HCEC 1CT (cell line): Measurements from ENCODE around the gene NEK7.
"Not testable (repeated sequence)": the region's sequence is repeated elsewhere in the genome, so short reads cannot be mapped to it uniquely, and the experiment has no call there.

Source experiments
- DNase-seq: peaks from one replicate; pipeline ENCODE4 v3.0.0-alpha.2; 2017

NEK7 gene

DNA sequence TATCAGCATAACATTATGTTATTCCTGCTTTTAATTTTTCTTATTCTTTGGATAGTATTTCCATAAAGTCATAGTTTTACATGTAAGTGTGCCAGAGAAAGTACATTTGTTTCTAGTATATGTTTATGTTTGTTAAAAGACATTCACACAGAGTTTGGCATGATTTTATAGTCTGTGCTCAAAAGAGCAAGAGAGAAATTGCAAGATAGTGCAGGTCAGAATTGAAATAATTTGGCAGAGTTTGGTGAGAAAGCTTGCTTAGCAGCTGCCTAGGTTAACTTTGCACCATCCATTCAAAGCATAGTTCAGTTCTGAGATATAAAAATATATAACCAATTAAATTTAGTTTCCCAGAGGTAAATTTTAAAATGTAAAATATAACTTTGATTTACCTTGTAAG, 17.0 kb downstream of the NEK7 start:
- no peak for DNase-seq

DNA sequence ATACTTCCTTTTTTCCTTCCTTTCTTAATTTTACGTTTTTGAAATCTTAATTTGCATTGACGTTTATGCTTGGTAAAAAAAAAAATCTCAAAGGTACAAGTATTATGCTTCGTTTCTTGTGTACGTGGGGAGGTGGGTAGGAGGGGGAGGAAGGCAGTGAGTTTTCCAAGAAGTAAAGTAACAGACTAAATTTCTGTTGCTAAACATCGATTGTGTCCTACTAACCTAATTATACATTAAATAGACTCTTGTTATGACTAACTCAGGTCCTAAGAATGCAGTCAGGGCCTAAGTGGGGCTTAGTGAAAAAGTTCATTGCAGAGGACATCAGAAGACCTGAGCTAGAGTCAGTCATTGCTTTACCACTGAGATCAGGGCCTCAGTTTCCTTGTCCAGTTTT, 17.5 kb downstream of the NEK7 start:
- peak; percentile 14 for DNase-seq

GRCh38 chr1:198175423-198176170, 18.8 kb downstream of the NEK7 start:
- DNase-seq: peak; percentile 68

DNA sequence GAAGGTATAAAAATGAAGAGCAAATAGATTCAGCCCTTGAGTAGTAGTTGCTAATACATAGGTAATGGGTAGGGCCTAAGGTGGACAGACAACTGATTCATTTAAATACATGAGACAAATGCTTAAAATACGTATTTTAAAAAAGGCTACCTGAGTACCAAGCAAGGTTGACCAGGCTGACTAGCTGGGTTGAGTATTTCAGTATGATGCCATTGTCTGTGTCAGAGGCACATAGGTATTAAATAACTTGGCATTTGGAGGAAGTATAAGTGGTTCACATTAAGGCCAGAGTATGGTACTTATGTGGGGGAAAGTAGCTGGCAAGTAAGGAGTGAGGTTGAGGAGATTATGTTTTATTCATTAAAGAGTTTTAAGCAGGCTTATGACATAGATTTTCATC, 19.4 kb downstream of the NEK7 start:
- DNase-seq: no peak

DNA sequence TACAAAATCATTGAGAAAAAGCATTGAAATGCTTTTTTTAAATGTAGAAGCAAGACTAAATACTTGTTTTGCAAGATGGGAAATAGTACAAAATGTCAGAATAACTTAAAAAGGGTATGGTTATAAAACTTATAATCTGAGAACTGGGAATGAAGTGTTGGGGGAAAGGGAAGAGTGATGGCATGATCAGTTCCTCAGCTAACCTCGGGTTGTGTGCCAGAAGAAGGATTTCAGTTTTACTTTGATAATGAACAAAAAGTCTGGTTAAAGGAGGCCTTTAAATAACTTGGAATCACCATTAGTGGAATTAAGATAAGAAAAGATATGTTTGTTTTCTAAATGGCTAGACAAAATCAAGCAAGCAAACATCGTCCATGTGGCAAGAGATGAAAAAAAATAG, 20.7 kb downstream of the NEK7 start:
- DNase-seq: no peak

DNA sequence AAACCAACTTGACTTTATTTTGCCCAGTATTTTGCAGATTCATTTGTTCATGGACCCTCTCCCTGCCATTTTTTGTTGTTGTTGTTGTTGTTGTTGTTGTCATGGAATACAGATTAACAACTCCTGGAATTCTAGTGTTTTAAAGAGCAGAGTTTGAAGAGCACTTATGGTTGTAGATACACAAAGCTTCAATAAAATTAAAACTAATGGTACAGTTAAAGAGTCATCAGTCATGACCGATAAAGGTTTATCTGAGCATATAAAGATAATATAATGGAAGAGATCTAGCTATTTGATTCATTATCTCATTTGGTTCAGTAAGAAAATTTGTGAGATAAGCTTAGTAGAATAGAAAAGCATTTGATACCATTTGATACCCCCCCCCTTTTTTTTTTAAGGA, 21.8 kb downstream of the NEK7 start:
- DNase-seq: no peak

GRCh38 chr1:198179556-198179981, 22.8 kb downstream of the NEK7 start:
- peak; percentile 51 for DNase-seq

GRCh38 chr1:198183605-198184004, 26.8 kb downstream of the NEK7 start:
- DNase-seq: no peak

GRCh38 chr1:198184516-198184915, 27.7 kb downstream of the NEK7 start:
- DNase-seq: no peak

DNA sequence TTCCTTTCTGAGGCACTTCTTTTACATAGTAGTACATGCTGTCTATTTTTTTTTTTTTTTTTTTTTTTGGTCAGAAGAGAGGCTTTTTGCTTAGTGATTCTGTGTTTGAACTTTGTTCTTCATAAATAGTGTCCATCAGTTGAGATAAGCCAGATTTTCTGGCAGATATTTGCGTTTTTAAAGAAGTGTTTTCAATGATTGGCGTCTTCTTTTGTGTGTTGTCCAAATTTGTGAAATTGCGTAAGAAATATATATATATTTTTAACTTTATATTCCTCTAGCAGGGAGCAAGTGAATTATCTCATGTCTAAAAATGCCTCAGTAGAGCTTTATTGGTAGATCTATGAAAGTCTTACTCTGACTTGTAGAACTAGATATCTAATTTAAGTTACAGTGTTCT, 28.3 kb downstream of the NEK7 start:
- no peak for DNase-seq

DNA sequence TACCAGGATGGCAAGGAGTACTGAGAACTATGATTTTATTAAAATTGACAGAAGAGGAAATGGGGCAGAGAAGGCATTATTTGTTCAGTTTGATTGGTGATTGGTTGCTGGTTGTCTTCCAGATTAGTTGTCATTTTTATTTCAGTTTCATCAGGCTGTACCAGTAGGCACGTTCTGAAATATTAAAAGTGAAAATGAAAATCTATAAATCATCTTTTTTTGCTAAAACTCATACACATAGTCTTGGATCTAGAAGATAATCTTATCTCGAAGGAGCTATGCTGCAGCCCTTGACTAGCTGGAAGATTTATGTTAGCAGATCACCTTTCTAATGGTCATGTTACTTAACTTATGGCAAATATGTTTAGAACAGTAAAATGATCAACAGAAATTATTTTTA, 29.0 kb downstream of the NEK7 start:
- no peak for DNase-seq

GRCh38 chr1:198186916-198187580, 30.2 kb downstream of the NEK7 start:
- DNase-seq: no peak

DNA sequence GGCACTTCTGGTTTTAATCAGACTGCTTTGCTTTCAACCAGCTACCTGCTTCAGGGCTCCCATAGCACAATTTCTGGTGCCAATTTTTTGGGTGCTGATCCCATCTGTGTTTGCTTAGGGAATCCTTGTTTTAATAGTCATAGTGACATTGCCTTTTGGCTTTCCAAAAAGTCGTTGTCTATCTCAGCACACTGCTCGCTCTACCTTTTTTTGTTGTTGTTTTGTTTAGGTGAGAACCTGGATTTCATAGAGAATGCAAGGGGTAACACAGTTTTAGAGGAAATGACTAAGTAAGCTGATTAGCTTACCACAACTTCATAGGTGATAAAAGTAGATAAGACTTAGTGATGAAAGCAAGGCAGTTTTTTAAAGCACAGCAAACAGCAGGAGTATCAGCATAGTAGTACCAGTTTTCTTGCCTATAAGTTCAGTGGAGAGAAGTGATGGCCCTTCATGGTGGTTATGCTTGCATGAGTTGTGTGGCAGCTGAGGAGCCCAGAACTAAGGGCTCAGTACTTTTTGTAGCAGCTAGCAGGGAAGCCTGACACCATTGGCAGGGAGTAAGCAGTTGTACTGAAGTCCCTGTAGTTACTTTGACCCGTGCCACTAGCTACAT, 31.3 kb downstream of the NEK7 start:
- no peak for DNase-seq

GRCh38 chr1:198191117-198191516, 34.3 kb downstream of the NEK7 start:
- no peak for DNase-seq

DNA sequence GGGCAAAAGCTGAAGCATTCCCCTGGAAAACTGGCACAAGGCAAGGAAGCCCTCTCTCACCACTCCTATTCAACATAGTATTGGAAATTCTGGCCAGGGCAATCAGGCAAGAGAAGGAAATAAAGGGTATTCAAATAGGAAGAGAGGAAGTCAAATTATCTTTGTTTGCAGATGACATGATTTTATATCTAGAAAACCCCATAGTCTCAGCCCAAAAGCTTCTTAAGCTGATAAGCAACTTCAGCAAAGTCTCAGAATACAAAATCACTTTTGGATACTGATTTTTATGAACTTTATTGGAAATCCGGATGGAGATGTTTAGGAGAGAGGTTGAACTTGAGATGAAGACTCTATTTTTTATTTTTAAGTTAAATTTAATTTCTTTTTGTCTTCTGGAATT, 37.1 kb downstream of the NEK7 start:
- not testable (repeated sequence) for DNase-seq

DNA sequence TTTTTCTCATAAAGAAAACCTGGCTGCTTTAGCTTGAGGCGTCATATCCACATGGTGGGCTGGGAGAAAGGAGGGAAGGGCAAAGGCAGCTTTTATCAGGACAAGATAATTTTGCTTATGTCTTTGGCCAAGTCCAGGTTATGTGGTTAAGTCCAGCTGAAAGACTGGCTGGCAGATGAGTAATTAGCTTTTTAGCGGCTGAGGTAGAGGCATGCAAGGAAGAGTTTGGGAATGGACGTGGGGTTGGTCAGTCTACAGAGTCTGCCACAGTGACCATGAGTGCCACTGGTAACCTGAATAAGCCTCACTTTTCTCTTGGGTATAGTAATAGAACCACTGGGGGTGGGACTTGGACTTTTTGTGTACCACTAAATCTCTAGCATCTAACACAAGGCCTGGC, 39.8 kb downstream of the NEK7 start:
- no peak for DNase-seq

DNA sequence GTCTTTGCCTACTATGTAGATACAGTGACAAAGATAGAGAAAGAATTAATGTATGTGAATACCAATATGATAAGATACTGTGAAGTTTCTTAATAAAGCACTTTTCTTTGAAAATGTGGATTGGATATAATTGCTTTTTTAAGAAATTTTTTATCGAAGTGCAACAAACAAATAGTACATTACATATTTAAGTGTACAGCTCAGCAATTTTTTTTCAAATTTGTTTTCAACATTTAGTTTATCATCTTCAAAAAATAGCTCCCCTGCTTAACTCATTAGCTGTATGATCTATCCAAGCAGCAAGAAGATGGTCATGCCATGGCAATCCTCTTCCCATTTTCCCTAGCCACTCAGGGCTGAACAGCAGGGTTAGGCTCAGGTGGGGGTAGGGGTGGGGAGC, 40.5 kb downstream of the NEK7 start:
- DNase-seq: no peak

GRCh38 chr1:198199105-198199504, 42.3 kb downstream of the NEK7 start:
- DNase-seq: no peak

- no peak for DNase-seq
Observed at GRCh38 chr1:198201956-198202784, 45.4 kb downstream of the NEK7 start.

- no peak for DNase-seq
Observed at GRCh38 chr1:198203434-198203833, 46.6 kb downstream of the NEK7 start.

- no peak for DNase-seq
Observed at GRCh38 chr1:198205016-198205684, 48.4 kb downstream of the NEK7 start.

DNA sequence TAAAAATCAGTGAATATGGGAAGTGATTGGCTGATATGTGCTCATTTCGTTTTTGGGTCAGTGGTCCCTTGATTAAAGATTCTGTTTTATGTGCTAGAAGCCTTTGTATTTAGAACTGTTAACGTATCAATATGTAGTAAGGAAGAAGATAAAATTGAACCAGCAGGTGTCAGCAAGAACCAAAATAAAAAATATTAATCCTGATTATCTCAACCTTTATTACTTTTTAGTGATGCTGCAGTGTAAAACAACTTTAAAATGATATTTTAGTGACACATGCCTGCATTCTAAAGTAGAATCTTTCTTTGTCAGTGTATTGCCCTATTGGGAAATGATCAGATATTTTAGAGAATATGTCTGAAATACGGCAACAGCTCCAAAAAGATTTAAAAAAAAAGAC, 49.5 kb downstream of the NEK7 start:
- DNase-seq: no peak

- no peak for DNase-seq
Observed at GRCh38 chr1:198211696-198212095, 54.9 kb downstream of the NEK7 start.
